Activated CD8-positive, alpha-beta memory T cell treated with anti-CD3 and anti-CD28 coated beads for 36 hours (primary cell): Measurements from ENCODE around the gene SPDYE2B. TPM values are rescaled to one million over a fixed set of nuclear protein-coding genes. Genes with fewer than 3 reads are reported as not detected.
"Not testable (repeated sequence)": the region's sequence is repeated elsewhere in the genome, so short reads cannot be mapped to it uniquely, and the experiment has no call there.

Experiments used
- CTCF ChIA-PET: fragments of 350-600 bp; sonication (Branson Sonifier 250); formaldehyde crosslinking; loops from one replicate; lab custom pipeline; 2021; ENCODE audit warnings: antibody characterized with exemption; lab: Charles Lee
- POLR2A ChIA-PET: fragments of 350-600 bp; sonication (Branson Sonifier 250); formaldehyde crosslinking; loops from one replicate; lab custom pipeline; 2021; ENCODE audit warnings: antibody characterized with exemption; lab: Charles Lee
- total RNA-seq, 2 experiments: library from RNA; stranded (reverse); gene quantifications; one replicate each; pipeline ENCODE4 v1.2.3, GENCODE V29; 2021

The SPDYE2B gene
- total RNA-seq, 2 experiments from 2014 or later: not detected

GRCh38 chr7:102696009-102696408 lies 45.9 kb downstream of the SPDYE2B start:
- CTCF ChIA-PET, POLR2A ChIA-PET: not testable (repeated sequence)

- POLR2A ChIA-PET, CTCF ChIA-PET: not testable (repeated sequence)
Measured at GRCh38 chr7:102697642-102698512, 47.8 kb downstream of the SPDYE2B start.

GRCh38 chr7:102698962-102699750 lies 49.0 kb downstream of the SPDYE2B start:
- POLR2A ChIA-PET, CTCF ChIA-PET: not testable (repeated sequence)

Other genes starting within 250 kb of the SPDYE2B start
- 10 to 100 TPM; 56.4 to 57.5 TPM for gene ORAI2, start 216.7 kb upstream of the SPDYE2B start, total RNA-seq
- 10 to 100 TPM; 10.8 to 10.9 TPM for gene ALKBH4, start 185.5 kb upstream of the SPDYE2B start, total RNA-seq
- gene LRWD1, start 185.3 kb upstream of the SPDYE2B start, total RNA-seq: 10 to 100 TPM; 25.1 to 25.9 TPM
- 10 to 100 TPM; 71.2 to 72.9 TPM for gene POLR2J, start 171.4 kb upstream of the SPDYE2B start, total RNA-seq
- 10 to 100 TPM; 23.7 to 23.9 TPM for gene RASA4B, start 132.5 kb upstream of the SPDYE2B start, total RNA-seq
- 1 to 10 TPM; 6.7 to 8.1 TPM for gene UPK3BL2, start 106.6 kb upstream of the SPDYE2B start, total RNA-seq
- under 1 TPM in 1 of 2 experiments, not detected in 1; 0.23 TPM for gene SPDYE2, start 99.1 kb upstream of the SPDYE2B start, total RNA-seq
- 10 to 100 TPM; 27.2 to 29.1 TPM for gene POLR2J3, start 77.7 kb upstream of the SPDYE2B start, total RNA-seq
- gene RASA4, start 33.6 kb upstream of the SPDYE2B start, total RNA-seq: 10 to 100 TPM; 41.6 to 42.4 TPM
- 10 to 100 TPM; 13.2 to 20.8 TPM for gene UPK3BL1, start 7.5 kb upstream of the SPDYE2B start, total RNA-seq
- 1 to 10 TPM; 8.6 to 9.7 TPM for gene POLR2J2, start 21.3 kb downstream of the SPDYE2B start, total RNA-seq
- gene FAM185A, start 98.7 kb downstream of the SPDYE2B start, total RNA-seq: 10 to 100 TPM in 1 of 2 experiments, 1 to 10 TPM in 1; 9.1 to 10.2 TPM